Measurements from ENCODE around the gene SAMD1. TPM values are rescaled to one million over a fixed set of nuclear protein-coding genes. Genes with fewer than 3 reads are reported as not detected.

Gene SAMD1
- total and polyA plus RNA-seq, 9 of the 15 experiments (the other 6 are each of a cell fraction or from before 2014, with no cell fraction given): 2.9 to 96.0 (median 43.5) TPM

DNA sequence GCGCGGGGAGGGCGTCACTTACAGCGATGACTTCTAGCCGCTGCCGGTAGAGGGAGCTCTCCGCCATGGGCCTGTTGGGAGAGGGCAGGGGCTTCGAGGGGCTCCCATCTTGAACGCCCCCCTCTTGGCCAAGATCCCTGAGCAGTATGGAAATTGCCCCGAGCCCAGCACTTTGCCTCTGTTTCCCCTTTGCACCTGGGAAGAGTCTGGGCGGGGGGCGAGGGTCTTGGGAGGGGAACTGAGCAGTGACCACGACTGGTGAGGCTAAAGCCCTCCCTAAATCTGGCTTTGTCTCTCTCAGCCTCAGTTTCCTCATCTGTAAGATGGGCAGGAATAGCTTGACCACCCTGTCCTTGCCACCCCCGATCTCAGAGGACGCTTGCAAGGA is 31.5 kb downstream of the SAMD1 start (continued):
- TF ChIP-seq ZNF121 (CRISPR knock-in tag; conservative IDR thresholded peaks at IDR 0.05): no peak
- TF ChIP-seq, protein P1, sequence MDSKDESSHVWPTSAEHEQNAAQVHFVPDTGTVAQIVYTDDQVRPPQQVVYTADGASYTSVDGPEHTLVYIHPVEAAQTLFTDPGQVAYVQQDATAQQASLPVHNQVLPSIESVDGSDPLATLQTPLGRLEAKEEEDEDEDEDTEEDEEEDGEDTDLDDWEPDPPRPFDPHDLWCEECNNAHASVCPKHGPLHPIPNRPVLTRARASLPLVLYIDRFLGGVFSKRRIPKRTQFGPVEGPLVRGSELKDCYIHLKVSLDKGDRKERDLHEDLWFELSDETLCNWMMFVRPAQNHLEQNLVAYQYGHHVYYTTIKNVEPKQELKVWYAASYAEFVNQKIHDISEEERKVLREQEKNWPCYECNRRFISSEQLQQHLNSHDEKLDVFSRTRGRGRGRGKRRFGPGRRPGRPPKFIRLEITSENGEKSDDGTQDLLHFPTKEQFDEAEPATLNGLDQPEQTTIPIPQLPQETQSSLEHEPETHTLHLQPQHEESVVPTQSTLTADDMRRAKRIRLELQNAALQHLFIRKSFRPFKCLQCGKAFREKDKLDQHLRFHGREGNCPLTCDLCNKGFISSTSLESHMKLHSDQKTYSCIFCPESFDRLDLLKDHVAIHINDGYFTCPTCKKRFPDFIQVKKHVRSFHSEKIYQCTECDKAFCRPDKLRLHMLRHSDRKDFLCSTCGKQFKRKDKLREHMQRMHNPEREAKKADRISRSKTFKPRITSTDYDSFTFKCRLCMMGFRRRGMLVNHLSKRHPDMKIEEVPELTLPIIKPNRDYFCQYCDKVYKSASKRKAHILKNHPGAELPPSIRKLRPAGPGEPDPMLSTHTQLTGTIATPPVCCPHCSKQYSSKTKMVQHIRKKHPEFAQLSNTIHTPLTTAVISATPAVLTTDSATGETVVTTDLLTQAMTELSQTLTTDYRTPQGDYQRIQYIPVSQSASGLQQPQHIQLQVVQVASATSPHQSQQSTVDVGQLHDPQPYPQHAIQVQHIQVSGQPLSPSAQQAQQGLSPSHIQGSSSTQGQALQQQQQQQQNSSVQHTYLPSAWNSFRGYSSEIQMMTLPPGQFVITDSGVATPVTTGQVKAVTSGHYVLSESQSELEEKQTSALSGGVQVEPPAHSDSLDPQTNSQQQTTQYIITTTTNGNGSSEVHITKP (IDR thresholded peaks at IDR 0.05; ENCODE audit: partially characterized antibody): no peak
- TF ChIP-seq, protein P2, sequence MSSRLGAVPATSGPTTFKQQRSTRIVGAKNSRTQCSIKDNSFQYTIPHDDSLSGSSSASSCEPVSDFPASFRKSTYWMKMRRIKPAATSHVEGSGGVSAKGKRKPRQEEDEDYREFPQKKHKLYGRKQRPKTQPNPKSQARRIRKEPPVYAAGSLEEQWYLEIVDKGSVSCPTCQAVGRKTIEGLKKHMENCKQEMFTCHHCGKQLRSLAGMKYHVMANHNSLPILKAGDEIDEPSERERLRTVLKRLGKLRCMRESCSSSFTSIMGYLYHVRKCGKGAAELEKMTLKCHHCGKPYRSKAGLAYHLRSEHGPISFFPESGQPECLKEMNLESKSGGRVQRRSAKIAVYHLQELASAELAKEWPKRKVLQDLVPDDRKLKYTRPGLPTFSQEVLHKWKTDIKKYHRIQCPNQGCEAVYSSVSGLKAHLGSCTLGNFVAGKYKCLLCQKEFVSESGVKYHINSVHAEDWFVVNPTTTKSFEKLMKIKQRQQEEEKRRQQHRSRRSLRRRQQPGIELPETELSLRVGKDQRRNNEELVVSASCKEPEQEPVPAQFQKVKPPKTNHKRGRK (tag; IDR thresholded peaks at IDR 0.05): no peak
- TF ChIP-seq, protein P3, sequence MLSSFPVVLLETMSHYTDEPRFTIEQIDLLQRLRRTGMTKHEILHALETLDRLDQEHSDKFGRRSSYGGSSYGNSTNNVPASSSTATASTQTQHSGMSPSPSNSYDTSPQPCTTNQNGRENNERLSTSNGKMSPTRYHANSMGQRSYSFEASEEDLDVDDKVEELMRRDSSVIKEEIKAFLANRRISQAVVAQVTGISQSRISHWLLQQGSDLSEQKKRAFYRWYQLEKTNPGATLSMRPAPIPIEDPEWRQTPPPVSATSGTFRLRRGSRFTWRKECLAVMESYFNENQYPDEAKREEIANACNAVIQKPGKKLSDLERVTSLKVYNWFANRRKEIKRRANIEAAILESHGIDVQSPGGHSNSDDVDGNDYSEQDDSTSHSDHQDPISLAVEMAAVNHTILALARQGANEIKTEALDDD (IDR thresholded peaks at IDR 0.05): no peak
- no peak for TF ChIP-seq DDX20 (tag; IDR thresholded peaks at IDR 0.05; ENCODE audit: low read depth)
- TF ChIP-seq, protein P4, sequence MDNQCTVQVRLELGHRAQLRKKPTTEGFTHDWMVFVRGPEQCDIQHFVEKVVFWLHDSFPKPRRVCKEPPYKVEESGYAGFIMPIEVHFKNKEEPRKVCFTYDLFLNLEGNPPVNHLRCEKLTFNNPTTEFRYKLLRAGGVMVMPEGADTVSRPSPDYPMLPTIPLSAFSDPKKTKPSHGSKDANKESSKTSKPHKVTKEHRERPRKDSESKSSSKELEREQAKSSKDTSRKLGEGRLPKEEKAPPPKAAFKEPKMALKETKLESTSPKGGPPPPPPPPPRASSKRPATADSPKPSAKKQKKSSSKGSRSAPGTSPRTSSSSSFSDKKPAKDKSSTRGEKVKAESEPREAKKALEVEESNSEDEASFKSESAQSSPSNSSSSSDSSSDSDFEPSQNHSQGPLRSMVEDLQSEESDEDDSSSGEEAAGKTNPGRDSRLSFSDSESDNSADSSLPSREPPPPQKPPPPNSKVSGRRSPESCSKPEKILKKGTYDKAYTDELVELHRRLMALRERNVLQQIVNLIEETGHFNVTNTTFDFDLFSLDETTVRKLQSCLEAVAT (IDR thresholded peaks at IDR 0.05): no peak
- TF ChIP-seq, protein P5, sequence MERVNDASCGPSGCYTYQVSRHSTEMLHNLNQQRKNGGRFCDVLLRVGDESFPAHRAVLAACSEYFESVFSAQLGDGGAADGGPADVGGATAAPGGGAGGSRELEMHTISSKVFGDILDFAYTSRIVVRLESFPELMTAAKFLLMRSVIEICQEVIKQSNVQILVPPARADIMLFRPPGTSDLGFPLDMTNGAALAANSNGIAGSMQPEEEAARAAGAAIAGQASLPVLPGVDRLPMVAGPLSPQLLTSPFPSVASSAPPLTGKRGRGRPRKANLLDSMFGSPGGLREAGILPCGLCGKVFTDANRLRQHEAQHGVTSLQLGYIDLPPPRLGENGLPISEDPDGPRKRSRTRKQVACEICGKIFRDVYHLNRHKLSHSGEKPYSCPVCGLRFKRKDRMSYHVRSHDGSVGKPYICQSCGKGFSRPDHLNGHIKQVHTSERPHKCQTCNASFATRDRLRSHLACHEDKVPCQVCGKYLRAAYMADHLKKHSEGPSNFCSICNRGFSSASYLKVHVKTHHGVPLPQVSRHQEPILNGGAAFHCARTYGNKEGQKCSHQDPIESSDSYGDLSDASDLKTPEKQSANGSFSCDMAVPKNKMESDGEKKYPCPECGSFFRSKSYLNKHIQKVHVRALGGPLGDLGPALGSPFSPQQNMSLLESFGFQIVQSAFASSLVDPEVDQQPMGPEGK (CRISPR knock-in tag; IDR thresholded peaks at IDR 0.05; ENCODE audit: borderline replicate concordance): no peak
- peak; percentile 54; the same call in 1 of the 2 replicates for TF ChIP-seq CREM (IDR thresholded peaks at IDR 0.05; ENCODE audit: low read depth)
- no peak for TF ChIP-seq IRF2 (CRISPR knock-in tag; IDR thresholded peaks at IDR 0.05)
- TF ChIP-seq SMARCB1 (IDR thresholded peaks at IDR 0.05; ENCODE audit: insufficient read length, low read depth): no peak
- TF ChIP-seq FOS (IDR thresholded peaks at IDR 0.05; ENCODE audit: extremely low read depth, insufficient read length): no peak
- 0 out of 2 replicates have a peak, but pooled peaks have one; percentile 34 for TF ChIP-seq RB1 (IDR thresholded peaks at IDR 0.05; ENCODE audit: low read depth)
- TF ChIP-seq, protein P6, sequence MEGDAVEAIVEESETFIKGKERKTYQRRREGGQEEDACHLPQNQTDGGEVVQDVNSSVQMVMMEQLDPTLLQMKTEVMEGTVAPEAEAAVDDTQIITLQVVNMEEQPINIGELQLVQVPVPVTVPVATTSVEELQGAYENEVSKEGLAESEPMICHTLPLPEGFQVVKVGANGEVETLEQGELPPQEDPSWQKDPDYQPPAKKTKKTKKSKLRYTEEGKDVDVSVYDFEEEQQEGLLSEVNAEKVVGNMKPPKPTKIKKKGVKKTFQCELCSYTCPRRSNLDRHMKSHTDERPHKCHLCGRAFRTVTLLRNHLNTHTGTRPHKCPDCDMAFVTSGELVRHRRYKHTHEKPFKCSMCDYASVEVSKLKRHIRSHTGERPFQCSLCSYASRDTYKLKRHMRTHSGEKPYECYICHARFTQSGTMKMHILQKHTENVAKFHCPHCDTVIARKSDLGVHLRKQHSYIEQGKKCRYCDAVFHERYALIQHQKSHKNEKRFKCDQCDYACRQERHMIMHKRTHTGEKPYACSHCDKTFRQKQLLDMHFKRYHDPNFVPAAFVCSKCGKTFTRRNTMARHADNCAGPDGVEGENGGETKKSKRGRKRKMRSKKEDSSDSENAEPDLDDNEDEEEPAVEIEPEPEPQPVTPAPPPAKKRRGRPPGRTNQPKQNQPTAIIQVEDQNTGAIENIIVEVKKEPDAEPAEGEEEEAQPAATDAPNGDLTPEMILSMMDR (IDR thresholded peaks at IDR 0.05 in 2 of 3, conservative IDR thresholded peaks at IDR 0.05 in 1 of 3; ENCODE audit: insufficient read depth in 2 of 3, low read depth in 1 of 3, low read length in 3 of 3): peak; percentile 68 to 86 (median 76)
- no peak for TF ChIP-seq ZBTB1 (CRISPR knock-in tag; IDR thresholded peaks at IDR 0.05; ENCODE audit: borderline replicate concordance, low read depth)
- no peak for TF ChIP-seq ELF2 (CRISPR knock-in tag; IDR thresholded peaks at IDR 0.05)
- TF ChIP-seq MCM2 (IDR thresholded peaks at IDR 0.05; ENCODE audit: low read depth): no peak
